Measurements from ENCODE around the gene FAM89B.

The FAM89B gene

GRCh38 chr11:65541093-65541982 is 31.0 kb upstream of the FAM89B start:
- TF ChIP-seq CTCF (IDR thresholded peaks at IDR 0.05; ENCODE audit: low read depth, low read length): no peak
- peak overlapping the region; percentile 56 for H3K4me3 ChIP-seq (ENCODE audit: low read depth, low read length)

- no peak overlapping the region for H3K4me3 ChIP-seq (ENCODE audit: low read depth, low read length)
- TF ChIP-seq CTCF (IDR thresholded peaks at IDR 0.05; ENCODE audit: low read depth, low read length): no peak
Measured at GRCh38 chr11:65542738-65543390, 29.5 kb upstream of the FAM89B start.

- H3K4me3 ChIP-seq (ENCODE audit: low read depth, low read length): no peak overlapping the region
- no peak for TF ChIP-seq CTCF (IDR thresholded peaks at IDR 0.05; ENCODE audit: low read depth, low read length)
Measured at GRCh38 chr11:65545853-65546216, 26.5 kb upstream of the FAM89B start.

- no peak overlapping the region for H3K4me3 ChIP-seq (ENCODE audit: low read depth, low read length)
- TF ChIP-seq CTCF (IDR thresholded peaks at IDR 0.05; ENCODE audit: low read depth, low read length): no peak
Measured at GRCh38 chr11:65546217-65546958, 25.9 kb upstream of the FAM89B start.

GRCh38 chr11:65547446-65548125 is 24.8 kb upstream of the FAM89B start:
- TF ChIP-seq CTCF (IDR thresholded peaks at IDR 0.05; ENCODE audit: low read depth, low read length): no peak
- no peak overlapping the region for H3K4me3 ChIP-seq (ENCODE audit: low read depth, low read length)

- TF ChIP-seq CTCF (IDR thresholded peaks at IDR 0.05; ENCODE audit: low read depth, low read length): no peak
- H3K4me3 ChIP-seq (ENCODE audit: low read depth, low read length): no peak overlapping the region
Measured at GRCh38 chr11:65548395-65548794, 23.9 kb upstream of the FAM89B start.
